ENCODE results near the gene KCNC4. TPM values are rescaled to one million over a fixed set of nuclear protein-coding genes. Genes with fewer than 3 reads are reported as not detected.

KCNC4 gene
- polyA plus RNA-seq, 3 donors, result 0.03 to 0.56 (median 0.12) TPM

DNA sequence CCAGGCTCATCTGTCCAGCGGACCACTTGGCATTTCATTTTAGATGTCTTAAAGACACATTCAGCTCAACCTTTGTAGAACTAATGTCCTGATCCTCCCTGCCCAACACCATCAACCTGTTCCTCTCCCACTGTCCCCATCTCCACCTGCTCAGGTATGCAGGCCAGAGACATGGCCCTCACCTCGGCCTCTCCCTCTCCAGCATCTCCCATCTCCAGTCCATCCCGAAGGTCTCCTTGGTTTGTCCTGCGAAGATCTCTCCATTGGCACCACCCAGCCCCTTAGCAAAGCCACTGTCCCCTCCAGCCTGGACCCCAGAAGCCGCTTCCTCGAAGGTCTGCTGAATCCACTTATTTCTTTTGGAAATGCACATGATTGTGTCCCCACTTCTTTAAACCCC is 20.9 kb upstream of the KCNC4 start:
- peaks cover 13 to 29% (median 14%) of the 10 kb centered on the region in 3 donors for H3K27me3 Mint-ChIP-seq (ENCODE audit: low read depth in 3 of 3)
- Histone ChIP-seq H4K20me1 (ENCODE audit: insufficient read depth, low read length) (no peaks in the 10 kb centered on the region), H3K9me3 (replicated peaks in 1 of 2; ENCODE audit: control insufficient read depth in 1 of 2, insufficient read depth in 1 of 2, low read length in 2 of 2) (no peaks in the 10 kb centered on the region), H3K79me2 (ENCODE audit: insufficient read depth, low read length) (no peaks in the 10 kb centered on the region), H3K36me3 (replicated peaks in 1 of 2; ENCODE audit: control insufficient read depth in 1 of 2, insufficient read depth in 2 of 2, low read length in 2 of 2) (no peaks in the 10 kb centered on the region), H3K4me1 (ENCODE audit: control insufficient read depth in 1 of 2, insufficient read depth in 2 of 2, low read length in 2 of 2) (no peaks in the 10 kb centered on the region), H3K27ac (ENCODE audit: low read depth in 1 of 2, low read length in 2 of 2) (no peak overlapping the region), H2AFZ (ENCODE audit: insufficient read depth, low read depth, low read length, poor library complexity, severe bottlenecking) (no peak overlapping the region), H3K4me3 (replicated peaks in 1 of 3; ENCODE audit: low read depth in 2 of 3, low read length in 3 of 3) (no peak overlapping the region), H3K27me3 (ENCODE audit: control insufficient read depth in 2 of 2, insufficient read depth in 2 of 2, low read length in 2 of 2) (peaks cover 0 to 9% of the 10 kb centered on the region in 2 donors), H3K4me2 (replicated peaks; ENCODE audit: extremely low read depth, low read length, poor library complexity, severe bottlenecking) (no peak overlapping the region), H3K9ac (ENCODE audit: insufficient read depth, low read length, poor library complexity, severe bottlenecking) (no peak overlapping the region)
- H3K9me3 Mint-ChIP-seq, result no peaks in the 10 kb centered on the region
- TF ChIP-seq, protein P1, sequence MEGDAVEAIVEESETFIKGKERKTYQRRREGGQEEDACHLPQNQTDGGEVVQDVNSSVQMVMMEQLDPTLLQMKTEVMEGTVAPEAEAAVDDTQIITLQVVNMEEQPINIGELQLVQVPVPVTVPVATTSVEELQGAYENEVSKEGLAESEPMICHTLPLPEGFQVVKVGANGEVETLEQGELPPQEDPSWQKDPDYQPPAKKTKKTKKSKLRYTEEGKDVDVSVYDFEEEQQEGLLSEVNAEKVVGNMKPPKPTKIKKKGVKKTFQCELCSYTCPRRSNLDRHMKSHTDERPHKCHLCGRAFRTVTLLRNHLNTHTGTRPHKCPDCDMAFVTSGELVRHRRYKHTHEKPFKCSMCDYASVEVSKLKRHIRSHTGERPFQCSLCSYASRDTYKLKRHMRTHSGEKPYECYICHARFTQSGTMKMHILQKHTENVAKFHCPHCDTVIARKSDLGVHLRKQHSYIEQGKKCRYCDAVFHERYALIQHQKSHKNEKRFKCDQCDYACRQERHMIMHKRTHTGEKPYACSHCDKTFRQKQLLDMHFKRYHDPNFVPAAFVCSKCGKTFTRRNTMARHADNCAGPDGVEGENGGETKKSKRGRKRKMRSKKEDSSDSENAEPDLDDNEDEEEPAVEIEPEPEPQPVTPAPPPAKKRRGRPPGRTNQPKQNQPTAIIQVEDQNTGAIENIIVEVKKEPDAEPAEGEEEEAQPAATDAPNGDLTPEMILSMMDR (IDR thresholded peaks at IDR 0.05), result no peak
- intact Hi-C loops (cut with micrococcal nuclease), result no loop called here
- H3K4me3 Mint-ChIP-seq, result no peak overlapping the region
- H3K4me1 Mint-ChIP-seq, result no peaks in the 10 kb centered on the region
- no peak for DNase-seq
- 96% methylated on average over 5 of the region's 6 CpGs for WGBS (ENCODE audit: insufficient coverage)
- no peaks in the 10 kb centered on the region for H3K36me3 Mint-ChIP-seq
- no peak overlapping the region for H3K27ac Mint-ChIP-seq

DNA sequence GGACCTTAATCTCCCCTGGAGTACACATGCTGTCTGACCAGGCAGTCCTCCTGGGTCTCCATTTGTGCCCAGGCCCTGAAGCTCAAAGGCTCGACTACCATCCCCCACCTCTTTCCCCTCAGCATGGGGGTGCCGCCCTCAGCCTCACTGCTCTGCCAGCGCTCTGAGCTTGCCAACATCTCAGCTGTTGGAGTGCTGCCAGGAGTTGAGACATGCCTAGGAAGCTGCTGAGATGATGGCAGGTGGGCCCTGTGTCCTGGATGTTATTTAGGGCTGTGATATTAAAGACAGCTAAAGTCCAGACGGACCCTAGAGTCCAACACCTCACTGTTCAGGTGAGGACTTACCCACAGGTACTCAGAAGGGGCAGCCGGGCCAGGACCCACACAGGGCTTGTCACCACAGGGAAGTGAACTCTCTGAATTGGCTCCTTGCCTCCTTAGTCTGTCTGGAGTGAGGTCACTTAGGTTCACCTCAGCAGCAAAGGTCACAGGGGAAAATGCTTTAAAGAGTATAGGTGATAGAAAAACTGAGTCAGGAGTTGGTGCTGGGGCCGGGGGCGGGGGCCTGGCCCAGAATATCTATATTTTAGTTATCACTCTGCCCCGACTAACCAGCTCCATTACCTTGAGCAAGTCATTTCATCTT is 19.7 kb upstream of the KCNC4 start:
- no peak for DNase-seq
- H3K9ac ChIP-seq (ENCODE audit: insufficient read depth, low read length, poor library complexity, severe bottlenecking), result no peak overlapping the region
- Mint-ChIP-seq H3K27ac (no peak overlapping the region), H3K4me1 (no peaks in the 10 kb centered on the region), H3K9me3 (no peaks in the 10 kb centered on the region), H3K36me3 (no peaks in the 10 kb centered on the region), H3K27me3 (ENCODE audit: low read depth in 3 of 3) (peaks cover 11 to 25% (median 14%) of the 10 kb centered on the region in 3 donors), H3K4me3 (no peak overlapping the region)
- H4K20me1 ChIP-seq (ENCODE audit: insufficient read depth, low read length), result no peaks in the 10 kb centered on the region
- no peak overlapping the region for H3K4me2 ChIP-seq (replicated peaks; ENCODE audit: extremely low read depth, low read length, poor library complexity, severe bottlenecking)
- no peaks in the 10 kb centered on the region for H3K36me3 ChIP-seq (replicated peaks in 1 of 2; ENCODE audit: control insufficient read depth in 1 of 2, insufficient read depth in 2 of 2, low read length in 2 of 2)
- no peak overlapping the region for H2AFZ ChIP-seq (ENCODE audit: insufficient read depth, low read depth, low read length, poor library complexity, severe bottlenecking)
- 78% methylated on average over 7 of the region's 8 CpGs for WGBS (ENCODE audit: insufficient coverage)
- TF ChIP-seq, protein P1 (IDR thresholded peaks at IDR 0.05), result no peak
- intact Hi-C loops (cut with micrococcal nuclease), result no loop called here
- peaks cover 0 to 9% of the 10 kb centered on the region in 2 donors for H3K27me3 ChIP-seq (ENCODE audit: control insufficient read depth in 2 of 2, insufficient read depth in 2 of 2, low read length in 2 of 2)
- H3K27ac ChIP-seq (ENCODE audit: low read depth in 1 of 2, low read length in 2 of 2), result no peak overlapping the region
- H3K4me1 ChIP-seq (ENCODE audit: control insufficient read depth in 1 of 2, insufficient read depth in 2 of 2, low read length in 2 of 2), result no peaks in the 10 kb centered on the region
- no peak overlapping the region for H3K4me3 ChIP-seq (replicated peaks in 1 of 3; ENCODE audit: low read depth in 2 of 3, low read length in 3 of 3)
- no peaks in the 10 kb centered on the region for H3K9me3 ChIP-seq (replicated peaks in 1 of 2; ENCODE audit: control insufficient read depth in 1 of 2, insufficient read depth in 1 of 2, low read length in 2 of 2)
- no peaks in the 10 kb centered on the region for H3K79me2 ChIP-seq (ENCODE audit: insufficient read depth, low read length)
